ENCODE measurements around the gene RBP3.

Gene RBP3

GRCh38 chr10:47403446-47404318 is 55.5 kb downstream of the RBP3 start:
- DNase-seq: no peak

GRCh38 chr10:47404446-47404845 is 56.3 kb downstream of the RBP3 start:
- no peak for DNase-seq

GRCh38 chr10:47404937-47405336 is 56.8 kb downstream of the RBP3 start:
- no peak for DNase-seq

- no peak for DNase-seq
These were observed 57.8 kb downstream of the RBP3 start for GRCh38 chr10:47405857-47406547.

- no peak for DNase-seq
These were observed 58.3 kb downstream of the RBP3 start for GRCh38 chr10:47406548-47406869.

GRCh38 chr10:47406870-47407691 is 58.9 kb downstream of the RBP3 start:
- no peak for DNase-seq

All from NCI-H2107 (cell line).